Heart left ventricle (tissue), 13 donors: ENCODE measurements around the gene CIT.

Experiments
- POLR2A ChIP-seq, 2 donors: fragments of 450-650 bp; IDR thresholded peaks; one replicate each; pipeline ENCODE4 v1.6.1; 2017; ENCODE audit warnings: antibody characterized with exemption in 2 of 2, mild to moderate bottlenecking in 2 of 2, moderate library complexity in 2 of 2
- TF ChIP-seq, protein P1 (sequence below), 12 donors: fragments of 200-600 bp; sonication (generic) in 4 of 12; IDR thresholded peaks; one replicate each; pipeline versions ENCODE4 v1.5.0 to v1.8.0; 2018 to 2022; ENCODE audit warnings: antibody characterized with exemption in 12 of 12, mild to moderate bottlenecking in 5 of 12
- donor health status: ischemic (EF 13 %, LVEDD 7.1; RV severe dilation, severe dysfunction).
- donor health status: DM: no; HTN: yes; CAD: no.
- donor health status: DM: no; HTN: no; CAD: no.
- donor health status: ischemic (EF 25% LVEDD 6.9; RV normal size, moderate dysfunction).
- donor health status: ischemic (EF 25% LVEDD 5.7; RV mildly dilated, moderate dysfunction).
- donor health status: ischemic (EF 35%, LVEDD 5.7; RV mildly dilated, moderate dysfunction).
- donor health status: nonischemic (EF 11% LVEDD 7.7; RV severe dilation, severe dysfunction).
- donor health status: DM: yes; HTN: yes; CAD: no.
- donor health status: PGD.
- donor health status: ischemic (EF 29% LVEDD 5.4; RV normal size, mild dysfunction).
- donor health status: nonischemic (EF 23%, LVEDD 6.1; RV moderate dilation, normal function).

DNA sequence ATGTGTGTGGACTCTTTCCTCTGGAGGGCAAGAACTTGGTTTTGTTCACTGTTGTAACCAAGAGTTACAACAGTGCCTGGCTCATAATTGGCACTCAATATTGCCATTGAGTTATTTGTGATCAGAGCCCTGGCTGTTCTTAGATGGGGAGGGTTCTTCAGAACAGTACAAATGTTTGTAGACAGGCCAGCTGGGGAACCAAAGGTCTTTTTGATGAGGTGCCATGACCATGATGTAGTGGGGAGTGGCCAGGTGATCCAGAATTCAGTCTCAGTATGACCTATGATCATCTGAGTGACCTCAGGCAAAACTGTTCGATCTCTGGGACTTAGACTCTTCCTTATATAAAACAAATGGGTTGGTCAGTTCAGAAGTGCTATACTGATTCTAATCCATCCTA is 212.5 kb downstream of the CIT start:
- TF ChIP-seq, protein P1, sequence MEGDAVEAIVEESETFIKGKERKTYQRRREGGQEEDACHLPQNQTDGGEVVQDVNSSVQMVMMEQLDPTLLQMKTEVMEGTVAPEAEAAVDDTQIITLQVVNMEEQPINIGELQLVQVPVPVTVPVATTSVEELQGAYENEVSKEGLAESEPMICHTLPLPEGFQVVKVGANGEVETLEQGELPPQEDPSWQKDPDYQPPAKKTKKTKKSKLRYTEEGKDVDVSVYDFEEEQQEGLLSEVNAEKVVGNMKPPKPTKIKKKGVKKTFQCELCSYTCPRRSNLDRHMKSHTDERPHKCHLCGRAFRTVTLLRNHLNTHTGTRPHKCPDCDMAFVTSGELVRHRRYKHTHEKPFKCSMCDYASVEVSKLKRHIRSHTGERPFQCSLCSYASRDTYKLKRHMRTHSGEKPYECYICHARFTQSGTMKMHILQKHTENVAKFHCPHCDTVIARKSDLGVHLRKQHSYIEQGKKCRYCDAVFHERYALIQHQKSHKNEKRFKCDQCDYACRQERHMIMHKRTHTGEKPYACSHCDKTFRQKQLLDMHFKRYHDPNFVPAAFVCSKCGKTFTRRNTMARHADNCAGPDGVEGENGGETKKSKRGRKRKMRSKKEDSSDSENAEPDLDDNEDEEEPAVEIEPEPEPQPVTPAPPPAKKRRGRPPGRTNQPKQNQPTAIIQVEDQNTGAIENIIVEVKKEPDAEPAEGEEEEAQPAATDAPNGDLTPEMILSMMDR (IDR thresholded peaks at IDR 0.05), result no peak
- no peak for TF ChIP-seq POLR2A (IDR thresholded peaks at IDR 0.05)
